Right cardiac atrium (tissue), 5 donors: ENCODE results near the gene RICTOR. TPM values are rescaled to one million over a fixed set of nuclear protein-coding genes. Genes with fewer than 3 reads are reported as not detected.

Source experiments
- ATAC-seq, 2 donors: fragments of 200-7000 bp; cut with Tn5 transposase; one replicate each; pipeline versions ENCODE4 v1.8.0 to v1.9.1; 2020; ENCODE audit warnings: moderate library complexity in 2 of 2, mild to moderate bottlenecking in 1 of 2
- DNase-seq, 3 donors: peaks; one replicate each; pipeline ENCODE4 v3.0.0-alpha.2; 2020
- H3K27ac ChIP-seq: one replicate; pipeline ENCODE4 v1.5.1; 2013; ENCODE audit warnings: mild to moderate bottlenecking, low read length, control low read depth, moderate library complexity
- H3K27me3 ChIP-seq: one replicate; pipeline ENCODE4 v1.6.1; 2013; ENCODE audit not compliant: control insufficient read depth, insufficient read depth
- H3K4me1 ChIP-seq: one replicate; pipeline ENCODE4 v1.6.1; 2013; ENCODE audit warnings: low read length; ENCODE audit not compliant: control insufficient read depth, insufficient read depth
- H3K4me3 ChIP-seq: one replicate; pipeline ENCODE4 v1.5.1; 2013; ENCODE audit warnings: low read length, control low read depth
- H3K9me3 ChIP-seq: one replicate; pipeline ENCODE4 v1.6.1; 2013; ENCODE audit warnings: low read length; ENCODE audit not compliant: control insufficient read depth
- WGBS: extraction: QIAGEN DNeasy Blood & Tissue Kit; methylation state at CpG from one replicate; pipeline ENCODE4 v1.1.7; 2013; 5-methylcytosine and 5-hydroxymethylcytosine counted together
- intact Hi-C, 4 donors: fragments of 100-400 bp; cut with DNase I; formaldehyde crosslinking; loops; one replicate each; pipeline versions ENCODE4 v1.11.0 to v1.14.0; 2022 to 2023
- polyA plus RNA-seq: library from polyadenylated mRNA; stranded (reverse); fragments of 200-250 nt; gene quantifications from one replicate; pipeline ENCODE4 v1.2.3, GENCODE V29; 2013
- total RNA-seq, 4 donors: library from RNA; stranded (reverse); fragmentation: NEBNext Ultra II Directional; extraction: Animal tissue kit (Norgen Biotek cat#: 25700); gene quantifications; one replicate each; pipeline ENCODE4 v1.2.1, GENCODE V29; 2021
- donor health status: healthy with polysubstance abuse.
- donor health status: DM: no; HTN: yes; CAD: no.
- donor health status: DM: no; HTN: no; CAD: no.
- donor health status: DM: no; HTN: yes; CAD: no; lungs with severe emphysema.
- donor health status: DM: yes; HTN: yes; CAD: no.

Gene RICTOR
- total and polyA plus RNA-seq, 5 donors, result 6.6 to 43.1 (median 28.8) TPM

GRCh38 chr5:38911933-38912332, 162.3 kb downstream of the RICTOR start:
- intact Hi-C loops, result loop anchor here in 1 of 4 donors (10.0 kb wide), 1 partner anchor 77 kb away; no protein-coding TSS in a partner anchor
- no peak for DNase-seq
- Histone ChIP-seq H3K4me1 (no peaks in the 10 kb centered on the region), H3K27ac (no peak overlapping the region), H3K27me3 (no peaks in the 10 kb centered on the region), H3K9me3 (no peaks in the 10 kb centered on the region), H3K4me3 (no peak overlapping the region)
- 97% methylated on average over 3 of the region's 3 CpGs for WGBS
- no peak for ATAC-seq

GRCh38 chr5:38906503-38906902, 167.7 kb downstream of the RICTOR start:
- DNase-seq (no peak), ATAC-seq (no peak)
- Histone ChIP-seq H3K27ac (no peak overlapping the region), H3K4me1 (no peaks in the 10 kb centered on the region), H3K9me3 (peaks cover 4% of the 10 kb centered on the region), H3K4me3 (no peak overlapping the region), H3K27me3 (no peaks in the 10 kb centered on the region)
- intact Hi-C loops, result no loop called here

GRCh38 chr5:38905516-38905915, 168.7 kb downstream of the RICTOR start:
- intact Hi-C loops, result no loop called here
- 92% methylated on average over 4 of the region's 4 CpGs for WGBS
- Histone ChIP-seq H3K4me1 (no peaks in the 10 kb centered on the region), H3K27me3 (no peaks in the 10 kb centered on the region), H3K4me3 (no peak overlapping the region), H3K9me3 (peaks cover 4% of the 10 kb centered on the region), H3K27ac (no peak overlapping the region)
- ATAC-seq, result no peak
- no peak for DNase-seq

- H3K4me3 ChIP-seq, result no peak overlapping the region
- WGBS, result 88% methylated on average over 5 of the region's 5 CpGs
- H3K27me3 ChIP-seq, result no peaks in the 10 kb centered on the region
- H3K27ac ChIP-seq, result no peak overlapping the region
- H3K4me1 ChIP-seq, result no peaks in the 10 kb centered on the region
- no peak for DNase-seq
- ATAC-seq, result peak in 1 of 2 donors; percentile 13
- intact Hi-C loops, result no loop called here
- H3K9me3 ChIP-seq, result peaks cover 4% of the 10 kb centered on the region
Observed at GRCh38 chr5:38899936-38900335, 174.3 kb downstream of the RICTOR start.

- Histone ChIP-seq H3K4me3 (no peak overlapping the region), H3K27ac (no peak overlapping the region), H3K9me3 (no peaks in the 10 kb centered on the region), H3K4me1 (no peaks in the 10 kb centered on the region), H3K27me3 (no peaks in the 10 kb centered on the region)
- DNase-seq, result no peak
- 86% methylated on average over 3 of the region's 3 CpGs for WGBS
- intact Hi-C loops, result no loop called here
- ATAC-seq, result no peak
Observed at GRCh38 chr5:38896760-38897159, 177.4 kb downstream of the RICTOR start.

GRCh38 chr5:38892363-38892762, 181.8 kb downstream of the RICTOR start:
- Histone ChIP-seq H3K27me3 (no peaks in the 10 kb centered on the region), H3K4me1 (no peaks in the 10 kb centered on the region), H3K9me3 (no peaks in the 10 kb centered on the region), H3K4me3 (no peak overlapping the region), H3K27ac (no peak overlapping the region)
- 97% methylated on average over 3 of the region's 3 CpGs for WGBS
- ATAC-seq (no peak), DNase-seq (no peak)
- intact Hi-C loops, result no loop called here

- DNase-seq (no peak), ATAC-seq (peak in 1 of 2 donors; percentile 23)
- intact Hi-C loops, result no loop called here
- Histone ChIP-seq H3K27me3 (no peaks in the 10 kb centered on the region), H3K4me3 (no peak overlapping the region), H3K9me3 (no peaks in the 10 kb centered on the region), H3K4me1 (no peaks in the 10 kb centered on the region), H3K27ac (no peak overlapping the region)
- 97% methylated on average over 6 of the region's 6 CpGs for WGBS
Observed at GRCh38 chr5:38891563-38891962, 182.6 kb downstream of the RICTOR start.

GRCh38 chr5:38889424-38889823, 184.8 kb downstream of the RICTOR start:
- no peak for ATAC-seq
- no peaks in the 10 kb centered on the region for H3K27me3 ChIP-seq
- no peaks in the 10 kb centered on the region for H3K4me1 ChIP-seq
- DNase-seq, result no peak
- H3K27ac ChIP-seq, result no peak overlapping the region
- 91% methylated on average over 1 of the region's 1 CpG for WGBS
- H3K4me3 ChIP-seq, result no peak overlapping the region
- no peaks in the 10 kb centered on the region for H3K9me3 ChIP-seq
- intact Hi-C loops, result no loop called here

GRCh38 chr5:38888041-38888440, 186.2 kb downstream of the RICTOR start:
- H3K27ac ChIP-seq, result no peak overlapping the region
- no peak for DNase-seq
- H3K27me3 ChIP-seq, result no peaks in the 10 kb centered on the region
- intact Hi-C loops, result no loop called here
- H3K4me3 ChIP-seq, result no peak overlapping the region
- 72% methylated on average over 8 of the region's 8 CpGs for WGBS
- H3K9me3 ChIP-seq, result no peaks in the 10 kb centered on the region
- no peak for ATAC-seq
- no peaks in the 10 kb centered on the region for H3K4me1 ChIP-seq

Other genes with a start within 250 kb of the RICTOR start
- 10 to 100 TPM; 17.3 to 47.6 (median 21.7) TPM for gene OSMR, start 228.4 kb downstream of the RICTOR start, total RNA-seq
- gene OSMR, start 228.4 kb downstream of the RICTOR start, polyA plus RNA-seq, result 9.8 TPM
- gene FYB1, start 145.2 kb upstream of the RICTOR start, total RNA-seq, result 1 to 10 TPM; 5.7 to 9.5 (median 7.3) TPM
- 0.66 TPM for gene FYB1, start 145.2 kb upstream of the RICTOR start, polyA plus RNA-seq